Keratinocyte (primary cell): ENCODE results near the gene APBB2. TPM values are rescaled to one million over a fixed set of nuclear protein-coding genes. Genes with fewer than 3 reads are reported as not detected.

Experiments
- DNase-seq: peaks from one replicate; pipeline ENCODE4 v3.0.0-alpha.2; 2011; ENCODE audit warnings: low read depth, missing footprints, low spot score
- FAIRE-seq: peaks from 2 replicates; lab custom pipeline; 2011; peaks lifted over from hg19 to GRCh38; lab: Jason Lieb, UNC
- H2AFZ ChIP-seq: 2 replicates; pipeline ENCODE4 v1.6.0; 2012; ENCODE audit warnings: low read length, control low read depth, inconsistent platforms; ENCODE audit not compliant: control insufficient read depth
- H3K27ac ChIP-seq: 2 replicates; pipeline ENCODE4 v1.5.1; 2011; ENCODE audit warnings: low read length; ENCODE audit not compliant: control insufficient read depth, insufficient read depth
- H3K27me3 ChIP-seq: 3 replicates; pipeline ENCODE4 v1.6.0; 2011; ENCODE audit warnings: low read length; ENCODE audit not compliant: control insufficient read depth, insufficient read depth; ENCODE audit errors: extremely low read depth
- H3K36me3 ChIP-seq, 2 experiments: 2 replicates in 1 of 2; 3 replicates in 1 of 2; pipeline ENCODE4 v1.5.1; 2011; ENCODE audit warnings: low read length in 2 of 2, mild to moderate bottlenecking in 1 of 2; ENCODE audit not compliant: control insufficient read depth in 2 of 2, insufficient read depth in 2 of 2; ENCODE audit errors: extremely low read depth in 1 of 2
- H3K4me1 ChIP-seq: 3 replicates; pipeline ENCODE4 v1.5.1; 2011; ENCODE audit warnings: low read length; ENCODE audit not compliant: control insufficient read depth, insufficient read depth; ENCODE audit errors: extremely low read depth
- H3K4me2 ChIP-seq: 3 replicates; pipeline ENCODE4 v1.6.0; 2011; ENCODE audit warnings: low read depth, low read length; ENCODE audit not compliant: control insufficient read depth, insufficient read depth; ENCODE audit errors: extremely low read depth
- H3K4me3 ChIP-seq, 3 experiments: fragments of 200-600 bp in 1 of 3; sonication (generic) in 1 of 3; 2 replicates in 2 of 3; 3 replicates in 1 of 3; pipeline ENCODE4 v1.5.1; 2011 to 2016; ENCODE audit warnings: low read length in 3 of 3, mild to moderate bottlenecking in 3 of 3, control low read depth in 2 of 3, inconsistent platforms in 1 of 3, low read depth in 1 of 3, mixed read lengths in 1 of 3, mixed run types in 1 of 3, moderate library complexity in 1 of 3; ENCODE audit not compliant: control insufficient read depth in 2 of 3, insufficient read depth in 2 of 3; ENCODE audit errors: extremely low read depth in 1 of 3
- H3K79me2 ChIP-seq: 2 replicates; pipeline ENCODE4 v1.6.0; 2012; ENCODE audit warnings: low read length; ENCODE audit not compliant: control insufficient read depth, insufficient read depth
- H3K9ac ChIP-seq: 3 replicates; pipeline ENCODE4 v1.6.0; 2011; ENCODE audit warnings: low read length; ENCODE audit not compliant: control insufficient read depth, insufficient read depth; ENCODE audit errors: extremely low read depth
- H3K9me1 ChIP-seq: 3 replicates; pipeline ENCODE4 v1.6.0; 2011; ENCODE audit warnings: low read length; ENCODE audit not compliant: control insufficient read depth, insufficient read depth; ENCODE audit errors: extremely low read depth
- H3K9me3 ChIP-seq: 2 replicates; pipeline ENCODE4 v1.5.1; 2012; ENCODE audit warnings: low read depth, low read length; ENCODE audit not compliant: control insufficient read depth
- H4K20me1 ChIP-seq: 3 replicates; pipeline ENCODE4 v1.6.0; 2011; ENCODE audit warnings: low read length; ENCODE audit not compliant: control insufficient read depth, insufficient read depth; ENCODE audit errors: extremely low read depth
- CTCF ChIP-seq, 3 experiments: IDR thresholded peaks in 1 of 3; conservative IDR thresholded peaks in 1 of 3; optimal IDR thresholded peaks in 1 of 3; 2 replicates in 2 of 3; 3 replicates in 1 of 3; pipeline versions ENCODE3 to v1.5.1; 2011; ENCODE audit warnings: low read length in 3 of 3, mild to moderate bottlenecking in 3 of 3, moderate library complexity in 2 of 3, control low read depth in 1 of 3, inconsistent platforms in 1 of 3; ENCODE audit not compliant: insufficient read depth in 2 of 3; ENCODE audit errors: extremely low read depth in 1 of 3
- EZH2 ChIP-seq: IDR thresholded peaks from one replicate; pipeline ENCODE4 v1.6.1; 2012; ENCODE audit warnings: inconsistent platforms, mild to moderate bottlenecking, low read length, moderate library complexity
- dilution Hi-C: fragments of 300-500 bp; cut with MboI; formaldehyde crosslinking; loops from one replicate; pipeline ENCODE4 v1.7.0; 2020; ENCODE audit warnings: low sequenced_read_pairs; ENCODE audit not compliant: extremely low pct_ligation_motif_present
- polyA plus RNA-seq, 5 experiments: library from polyadenylated mRNA; depleted of rRNA in 3 of 5; stranded (reverse) in 3 of 5; stranded (forward) in 1 of 5; unstranded in 1 of 5; fragments of >200 nt; gene quantifications; 1 replicate in 1 of 5; 2 replicates in 3 of 5; 3 replicates in 1 of 5; pipeline versions ENCODE4 v1.2.1 to v1.2.3, GENCODE V29; 2011 to 2012; ENCODE audit warnings: missing spikeins in 2 of 5, low read depth in 1 of 5, low replicate concordance in 1 of 5

The APBB2 gene
- polyA plus RNA-seq, 1 donor (not counting 4 experiments of a cell fraction or from before 2014, with no cell fraction given) = 57.3 TPM

- Histone ChIP-seq H3K27me3 (no peaks in the 10 kb centered on the region), H3K36me3 (peaks cover 10 to 11% of the 10 kb centered on the region in 2 experiments), H3K4me1 (peaks cover 13% of the 10 kb centered on the region), H3K9me3 (no peaks in the 10 kb centered on the region), H3K9me1 (no peaks in the 10 kb centered on the region), H3K79me2 (peaks cover 20% of the 10 kb centered on the region), H3K9ac (no peak overlapping the region), H4K20me1 (no peaks in the 10 kb centered on the region), H3K27ac (no peak overlapping the region), H3K4me2 (no peak overlapping the region), H2AFZ (no peak overlapping the region), H3K4me3 (no peak overlapping the region)
- FAIRE-seq = no peak
- dilution Hi-C loops = no loop called here
- TF ChIP-seq EZH2 = no peak
- no peak for TF ChIP-seq CTCF (optimal IDR thresholded peaks at IDR 0.05 in 1 of 3, IDR thresholded peaks at IDR 0.05 in 1 of 3, conservative IDR thresholded peaks at IDR 0.05 in 1 of 3; ENCODE audit: extremely low read depth in 1 of 3, insufficient read depth in 2 of 3, low read length in 3 of 3)
- DNase-seq = no peak
These were observed 201.4 kb downstream of the APBB2 start for GRCh38 chr4:41012911-41013310.

- H3K4me1 ChIP-seq = peaks cover 13% of the 10 kb centered on the region
- no peaks in the 10 kb centered on the region for H3K9me3 ChIP-seq
- no peak overlapping the region for H3K4me2 ChIP-seq
- DNase-seq (no peak), FAIRE-seq (no peak)
- no peaks in the 10 kb centered on the region for H3K27me3 ChIP-seq
- no peaks in the 10 kb centered on the region for H4K20me1 ChIP-seq
- H3K27ac ChIP-seq = no peak overlapping the region
- peaks cover 21% of the 10 kb centered on the region for H3K79me2 ChIP-seq
- no peak for TF ChIP-seq CTCF (optimal IDR thresholded peaks at IDR 0.05 in 1 of 3, IDR thresholded peaks at IDR 0.05 in 1 of 3, conservative IDR thresholded peaks at IDR 0.05 in 1 of 3; ENCODE audit: extremely low read depth in 1 of 3, insufficient read depth in 2 of 3, low read length in 3 of 3)
- no peak for TF ChIP-seq EZH2
- dilution Hi-C loops = no loop called here
- no peak overlapping the region for H3K4me3 ChIP-seq
- H3K9me1 ChIP-seq = no peaks in the 10 kb centered on the region
- no peak overlapping the region for H2AFZ ChIP-seq
- peaks cover 10% of the 10 kb centered on the region in 2 experiments for H3K36me3 ChIP-seq
- no peak overlapping the region for H3K9ac ChIP-seq
These were observed 202.0 kb downstream of the APBB2 start for GRCh38 chr4:41012293-41012692.
